Activated T-cell treated with anti-CD3 and anti-CD28 coated beads, Interleukin-2, amount 50 U/mL, for 4 hours (primary cell): ENCODE data around the gene RAPGEF2. TPM values are rescaled to one million over a fixed set of nuclear protein-coding genes. Genes with fewer than 3 reads are reported as not detected.

Experiments
- ATAC-seq, 2 donors: fragments of 200-7000 bp; cut with Tn5 transposase; one replicate each; pipeline ENCODE4 v1.10.0; 2021
- DNase-seq: peaks from one replicate; pipeline ENCODE4 v3.0.0-alpha.2; 2020
- H3K27me3 Mint-ChIP-seq: one replicate; pipeline ENCODE4 v1.8.0; 2021; ENCODE audit warnings: low read depth, mixed read lengths
- H3K36me3 Mint-ChIP-seq: one replicate; pipeline ENCODE4 v1.8.0; 2022; ENCODE audit warnings: mixed read lengths; ENCODE audit not compliant: insufficient read depth
- H3K4me1 Mint-ChIP-seq: one replicate; pipeline ENCODE4 v1.8.0; 2021; ENCODE audit warnings: low read depth, mixed read lengths
- H3K4me3 Mint-ChIP-seq: one replicate; pipeline ENCODE4 v1.8.0; 2021; ENCODE audit warnings: mild to moderate bottlenecking, moderate library complexity, mixed read lengths
- H3K9me3 Mint-ChIP-seq: one replicate; pipeline ENCODE4 v1.8.0; 2021; ENCODE audit warnings: mixed read lengths
- total RNA-seq, 3 donors: library from RNA; stranded (reverse); gene quantifications; one replicate each; pipeline ENCODE4 v1.2.1, GENCODE V29; 2021

The RAPGEF2 gene
- total RNA-seq, 3 donors from 2014 or later, result 47.8 to 50.0 (median 49.3) TPM

GRCh38 chr4:159197260-159197884, 94.5 kb downstream of the RAPGEF2 start:
- ATAC-seq, result no peak
- no peaks in the 10 kb centered on the region for H3K27me3 Mint-ChIP-seq
- peaks cover 6% of the 10 kb centered on the region for H3K36me3 Mint-ChIP-seq
- DNase-seq, result no peak
- no peak overlapping the region for H3K4me3 Mint-ChIP-seq
- no peaks in the 10 kb centered on the region for H3K9me3 Mint-ChIP-seq
- no peaks in the 10 kb centered on the region for H3K4me1 Mint-ChIP-seq

- Mint-ChIP-seq H3K4me3 (no peak overlapping the region), H3K9me3 (no peaks in the 10 kb centered on the region), H3K27me3 (no peaks in the 10 kb centered on the region), H3K36me3 (peaks cover 6% of the 10 kb centered on the region), H3K4me1 (peaks cover 2% of the 10 kb centered on the region)
- no peak for DNase-seq
- ATAC-seq, result no peak
These were observed 95.0 kb downstream of the RAPGEF2 start for GRCh38 chr4:159197885-159198269.

GRCh38 chr4:159199826-159200225, 96.9 kb downstream of the RAPGEF2 start:
- no peaks in the 10 kb centered on the region for H3K9me3 Mint-ChIP-seq
- no peak overlapping the region for H3K4me3 Mint-ChIP-seq
- peaks cover 2% of the 10 kb centered on the region for H3K36me3 Mint-ChIP-seq
- H3K4me1 Mint-ChIP-seq, result peaks cover 15% of the 10 kb centered on the region
- no peaks in the 10 kb centered on the region for H3K27me3 Mint-ChIP-seq
- ATAC-seq (no peak), DNase-seq (no peak)

GRCh38 chr4:159201168-159201567, 98.3 kb downstream of the RAPGEF2 start:
- no peak for ATAC-seq
- Mint-ChIP-seq H3K4me3 (no peak overlapping the region), H3K9me3 (no peaks in the 10 kb centered on the region), H3K4me1 (peaks cover 25% of the 10 kb centered on the region), H3K27me3 (no peaks in the 10 kb centered on the region), H3K36me3 (peaks cover 2% of the 10 kb centered on the region)
- no peak for DNase-seq

GRCh38 chr4:159204566-159204965, 101.7 kb downstream of the RAPGEF2 start:
- DNase-seq (no peak), ATAC-seq (no peak)
- H3K36me3 Mint-ChIP-seq, result peaks cover 4% of the 10 kb centered on the region
- H3K4me1 Mint-ChIP-seq, result peaks cover 41% of the 10 kb centered on the region
- no peaks in the 10 kb centered on the region for H3K9me3 Mint-ChIP-seq
- no peaks in the 10 kb centered on the region for H3K27me3 Mint-ChIP-seq
- H3K4me3 Mint-ChIP-seq, result no peak overlapping the region

GRCh38 chr4:159205466-159205865, 102.6 kb downstream of the RAPGEF2 start:
- no peaks in the 10 kb centered on the region for H3K9me3 Mint-ChIP-seq
- no peak for ATAC-seq
- H3K27me3 Mint-ChIP-seq, result no peaks in the 10 kb centered on the region
- DNase-seq, result no peak
- H3K4me3 Mint-ChIP-seq, result no peak overlapping the region
- peaks cover 41% of the 10 kb centered on the region for H3K4me1 Mint-ChIP-seq
- H3K36me3 Mint-ChIP-seq, result peaks cover 4% of the 10 kb centered on the region

GRCh38 chr4:159206427-159206871, 103.6 kb downstream of the RAPGEF2 start:
- peak; percentile 94 to 96 for ATAC-seq
- Mint-ChIP-seq H3K36me3 (peaks cover 8% of the 10 kb centered on the region), H3K4me1 (peaks cover 41% of the 10 kb centered on the region), H3K27me3 (no peaks in the 10 kb centered on the region), H3K9me3 (no peaks in the 10 kb centered on the region), H3K4me3 (no peak overlapping the region)
- DNase-seq, result no peak

- H3K4me3 Mint-ChIP-seq, result no peak overlapping the region
- no peaks in the 10 kb centered on the region for H3K9me3 Mint-ChIP-seq
- ATAC-seq (no peak), DNase-seq (no peak)
- H3K36me3 Mint-ChIP-seq, result peaks cover 8% of the 10 kb centered on the region
- no peaks in the 10 kb centered on the region for H3K27me3 Mint-ChIP-seq
- H3K4me1 Mint-ChIP-seq, result peaks cover 30% of the 10 kb centered on the region
These were observed 106.4 kb downstream of the RAPGEF2 start for GRCh38 chr4:159209249-159209648.

- H3K9me3 Mint-ChIP-seq, result no peaks in the 10 kb centered on the region
- peaks cover 8% of the 10 kb centered on the region for H3K36me3 Mint-ChIP-seq
- ATAC-seq (no peak), DNase-seq (no peak)
- peaks cover 19% of the 10 kb centered on the region for H3K4me1 Mint-ChIP-seq
- no peaks in the 10 kb centered on the region for H3K27me3 Mint-ChIP-seq
- H3K4me3 Mint-ChIP-seq, result no peak overlapping the region
These were observed 108.1 kb downstream of the RAPGEF2 start for GRCh38 chr4:159210975-159211374.

- Mint-ChIP-seq H3K27me3 (no peaks in the 10 kb centered on the region), H3K4me1 (peaks cover 5% of the 10 kb centered on the region), H3K36me3 (peaks cover 14% of the 10 kb centered on the region), H3K4me3 (no peak overlapping the region), H3K9me3 (no peaks in the 10 kb centered on the region)
- no peak for ATAC-seq
- no peak for DNase-seq
These were observed 109.9 kb downstream of the RAPGEF2 start for GRCh38 chr4:159212675-159213293.

- H3K36me3 Mint-ChIP-seq, result peaks cover 8% of the 10 kb centered on the region
- no peak for ATAC-seq
- H3K4me3 Mint-ChIP-seq, result no peak overlapping the region
These were observed 114.0 kb downstream of the RAPGEF2 start for GRCh38 chr4:159216834-159217233.

GRCh38 chr4:159219862-159220261, 117.0 kb downstream of the RAPGEF2 start:
- Mint-ChIP-seq H3K27me3 (no peaks in the 10 kb centered on the region), H3K4me3 (no peak overlapping the region), H3K36me3 (peaks cover 6% of the 10 kb centered on the region), H3K4me1 (peaks cover 10% of the 10 kb centered on the region), H3K9me3 (no peaks in the 10 kb centered on the region)
- no peak for DNase-seq
- ATAC-seq, result no peak

More at GRCh38 chr4:159216834-159217233, 114.0 kb downstream of the RAPGEF2 start:
- Mint-ChIP-seq H3K4me1 (peaks cover 3% of the 10 kb centered on the region), H3K27me3 (no peaks in the 10 kb centered on the region), H3K9me3 (no peaks in the 10 kb centered on the region)
- DNase-seq, result no peak

- no peak overlapping the region for H3K4me3 Mint-ChIP-seq
- H3K27me3 Mint-ChIP-seq, result no peaks in the 10 kb centered on the region
- ATAC-seq, result no peak
These were observed 117.5 kb downstream of the RAPGEF2 start for GRCh38 chr4:159220353-159220752.

GRCh38 chr4:159221280-159221679, 118.4 kb downstream of the RAPGEF2 start:
- Mint-ChIP-seq H3K36me3 (peaks cover 3% of the 10 kb centered on the region), H3K4me1 (peaks cover 15% of the 10 kb centered on the region), H3K9me3 (no peaks in the 10 kb centered on the region), H3K27me3 (no peaks in the 10 kb centered on the region), H3K4me3 (no peak overlapping the region)
- DNase-seq (no peak), ATAC-seq (no peak)

More at GRCh38 chr4:159220353-159220752, 117.5 kb downstream of the RAPGEF2 start:
- no peak for DNase-seq
- peaks cover 12% of the 10 kb centered on the region for H3K4me1 Mint-ChIP-seq
- peaks cover 6% of the 10 kb centered on the region for H3K36me3 Mint-ChIP-seq
- H3K9me3 Mint-ChIP-seq, result no peaks in the 10 kb centered on the region

GRCh38 chr4:159222043-159222552, 119.2 kb downstream of the RAPGEF2 start:
- DNase-seq (no peak), ATAC-seq (no peak)
- H3K9me3 Mint-ChIP-seq, result no peaks in the 10 kb centered on the region
- H3K4me3 Mint-ChIP-seq, result no peak overlapping the region
- H3K27me3 Mint-ChIP-seq, result no peaks in the 10 kb centered on the region
- peaks cover 18% of the 10 kb centered on the region for H3K4me1 Mint-ChIP-seq
- peaks cover 2% of the 10 kb centered on the region for H3K36me3 Mint-ChIP-seq
